Endodermal cell (in vitro differentiated cells): ENCODE data around the gene NARS2. TPM values are rescaled to one million over a fixed set of nuclear protein-coding genes. Genes with fewer than 3 reads are reported as not detected.

Experiments used
- DNase-seq: peaks from one replicate; pipeline ENCODE4 v3.0.0-alpha.2; 2017
- H3K27ac ChIP-seq: 2 replicates; pipeline ENCODE4 v1.5.1; 2013; ENCODE audit warnings: mild to moderate bottlenecking, low read depth, low read length, moderate library complexity
- H3K27me3 ChIP-seq: 2 replicates; pipeline ENCODE4 v1.6.1; 2013; ENCODE audit warnings: mild to moderate bottlenecking, low read length, moderate library complexity; ENCODE audit not compliant: insufficient read depth, control insufficient read depth, poor library complexity, severe bottlenecking
- H3K36me3 ChIP-seq: 2 replicates; pipeline ENCODE4 v1.7.0; 2013; ENCODE audit warnings: mild to moderate bottlenecking, low read length, moderate library complexity; ENCODE audit not compliant: control insufficient read depth, insufficient read depth
- H3K4me1 ChIP-seq: one replicate; pipeline ENCODE4 v1.7.0; 2013; ENCODE audit warnings: low read length; ENCODE audit not compliant: control insufficient read depth, insufficient read depth
- H3K4me3 ChIP-seq: 2 replicates; pipeline ENCODE4 v1.5.1; 2013; ENCODE audit warnings: mild to moderate bottlenecking, low read length, moderate library complexity
- H3K9ac ChIP-seq: 2 replicates; pipeline ENCODE4 v1.6.1; 2013; ENCODE audit warnings: mild to moderate bottlenecking, low read length, moderate library complexity; ENCODE audit not compliant: poor library complexity, severe bottlenecking; ENCODE audit errors: extremely low read depth
- H3K9me3 ChIP-seq: 2 replicates; pipeline ENCODE4 v1.6.1; 2013; ENCODE audit warnings: mild to moderate bottlenecking, low read length, moderate library complexity; ENCODE audit not compliant: control insufficient read depth
- H3K27ac Mint-ChIP-seq: 2 replicates; pipeline ENCODE4 v1.8.0; 2020; ENCODE audit warnings: mixed read lengths
- H3K27me3 Mint-ChIP-seq: 2 replicates; pipeline ENCODE4 v1.8.0; 2021; ENCODE audit warnings: mild to moderate bottlenecking, mixed read lengths; ENCODE audit not compliant: insufficient read depth
- H3K36me3 Mint-ChIP-seq: 2 replicates; pipeline ENCODE4 v1.8.0; 2020; ENCODE audit warnings: low read depth, mixed read lengths
- H3K4me1 Mint-ChIP-seq: 2 replicates; pipeline ENCODE4 v1.8.0; 2020; ENCODE audit warnings: mixed read lengths
- H3K4me3 Mint-ChIP-seq: 2 replicates; pipeline ENCODE4 v1.8.0; 2020; ENCODE audit warnings: mild to moderate bottlenecking, moderate library complexity, mixed read lengths
- H3K9me3 Mint-ChIP-seq: 2 replicates; pipeline ENCODE4 v1.8.0; 2020; ENCODE audit warnings: mild to moderate bottlenecking, mixed read lengths
- WGBS, 2 experiments: methylation state at CpG; one replicate each; pipeline versions ENCODE4 v1.1.5 to v1.1.7; 2013; ENCODE audit warnings: missing lambda C conversion rate in 2 of 2, mixed read lengths in 1 of 2; ENCODE audit not compliant: insufficient coverage in 1 of 2, insufficient read length in 1 of 2; 5-methylcytosine and 5-hydroxymethylcytosine counted together
- total RNA-seq, 2 donors: library from RNA; stranded (reverse); fragmentation: NEBNext Ultra II Directional in 1 of 2; extraction: Animal tissue kit (Norgen Biotek cat#: 25700) in 1 of 2; gene quantifications; 2 replicates in 1 of 2; 3 replicates in 1 of 2; pipeline ENCODE4 v1.2.1, GENCODE V29; 2021
- TF ChIP-seq, protein P1 (sequence below): fragments of 200-600 bp; sonication (generic); conservative IDR thresholded peaks from 2 replicates; pipeline ENCODE4 v1.5.0; 2021; ENCODE audit warnings: antibody characterized with exemption, mild to moderate bottlenecking

The NARS2 gene
- total RNA-seq, 2 donors from 2014 or later, result 45.8 to 53.7 TPM

DNA sequence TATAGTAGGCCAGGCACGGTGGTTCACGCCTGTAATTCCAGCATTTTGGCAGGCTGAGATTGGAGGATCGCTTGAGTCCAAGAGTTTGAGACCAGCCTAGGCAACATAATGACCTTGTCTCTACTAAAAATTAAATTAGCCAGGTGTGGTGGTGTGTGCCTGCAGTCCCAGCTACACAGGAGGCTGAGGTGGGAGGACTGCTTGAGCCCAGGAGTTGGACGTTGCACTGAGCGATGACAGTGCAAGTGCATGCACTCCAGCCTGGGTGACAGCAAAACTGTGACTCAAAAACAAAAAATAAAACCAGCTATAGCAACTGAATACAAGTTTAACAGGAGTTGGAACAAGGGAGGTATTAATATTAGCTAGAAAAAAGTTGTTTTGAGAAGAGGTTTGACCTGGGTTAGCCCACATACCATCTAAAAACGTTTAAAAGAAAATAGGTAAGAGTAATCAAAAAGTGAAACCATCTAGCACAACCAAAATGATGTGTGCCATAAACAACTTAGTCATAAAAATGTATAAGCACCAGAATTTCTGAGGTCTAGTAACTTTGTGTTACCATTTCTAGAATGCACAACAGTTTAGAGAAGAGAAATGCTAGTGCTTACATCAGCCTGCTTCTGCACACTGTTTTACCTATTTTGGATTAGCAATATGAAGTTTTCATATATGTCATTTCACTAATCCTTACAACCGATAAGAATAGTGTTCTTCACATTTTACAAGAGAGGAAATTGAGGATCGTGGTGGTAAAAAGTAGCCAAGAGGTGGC is 26.5 kb downstream of the NARS2 start:
- WGBS, 2 experiments, result 86 to 98% methylated on average over 5 to 8 of the region's 8 CpGs
- Mint-ChIP-seq H3K36me3 (peaks cover 52% of the 10 kb centered on the region), H3K27me3 (no peaks in the 10 kb centered on the region), H3K4me3 (no peak overlapping the region), H3K27ac (no peak overlapping the region), H3K4me1 (peaks cover 21% of the 10 kb centered on the region), H3K9me3 (peaks cover 5% of the 10 kb centered on the region)
- Histone ChIP-seq H3K4me1 (peaks cover 14% of the 10 kb centered on the region), H3K9me3 (peaks cover 12% of the 10 kb centered on the region), H3K9ac (no peak overlapping the region), H3K27ac (no peak overlapping the region), H3K4me3 (no peak overlapping the region), H3K36me3 (peaks cover 47% of the 10 kb centered on the region), H3K27me3 (no peaks in the 10 kb centered on the region)
- DNase-seq, result no peak
- TF ChIP-seq, protein P1, sequence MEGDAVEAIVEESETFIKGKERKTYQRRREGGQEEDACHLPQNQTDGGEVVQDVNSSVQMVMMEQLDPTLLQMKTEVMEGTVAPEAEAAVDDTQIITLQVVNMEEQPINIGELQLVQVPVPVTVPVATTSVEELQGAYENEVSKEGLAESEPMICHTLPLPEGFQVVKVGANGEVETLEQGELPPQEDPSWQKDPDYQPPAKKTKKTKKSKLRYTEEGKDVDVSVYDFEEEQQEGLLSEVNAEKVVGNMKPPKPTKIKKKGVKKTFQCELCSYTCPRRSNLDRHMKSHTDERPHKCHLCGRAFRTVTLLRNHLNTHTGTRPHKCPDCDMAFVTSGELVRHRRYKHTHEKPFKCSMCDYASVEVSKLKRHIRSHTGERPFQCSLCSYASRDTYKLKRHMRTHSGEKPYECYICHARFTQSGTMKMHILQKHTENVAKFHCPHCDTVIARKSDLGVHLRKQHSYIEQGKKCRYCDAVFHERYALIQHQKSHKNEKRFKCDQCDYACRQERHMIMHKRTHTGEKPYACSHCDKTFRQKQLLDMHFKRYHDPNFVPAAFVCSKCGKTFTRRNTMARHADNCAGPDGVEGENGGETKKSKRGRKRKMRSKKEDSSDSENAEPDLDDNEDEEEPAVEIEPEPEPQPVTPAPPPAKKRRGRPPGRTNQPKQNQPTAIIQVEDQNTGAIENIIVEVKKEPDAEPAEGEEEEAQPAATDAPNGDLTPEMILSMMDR, result no peak

DNA sequence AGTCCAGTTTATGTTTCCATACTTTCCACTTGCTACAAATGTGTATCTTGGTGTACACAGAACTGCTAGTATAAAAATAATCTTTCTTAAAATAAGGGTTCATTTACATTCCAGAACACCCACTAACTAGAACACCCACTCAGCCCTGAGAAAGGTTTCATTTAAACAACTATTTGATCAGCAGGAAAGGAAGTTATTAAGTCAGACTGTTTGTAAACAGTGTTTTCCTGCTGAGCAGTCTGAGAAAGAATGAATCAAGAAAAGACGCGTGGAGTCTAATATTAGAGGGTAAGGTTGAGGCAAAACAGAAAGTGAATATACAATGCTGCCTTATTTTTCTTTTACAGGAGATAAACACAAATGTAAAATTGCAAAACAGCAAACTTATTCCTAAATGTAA is 32.7 kb downstream of the NARS2 start:
- Histone ChIP-seq H3K27me3 (no peaks in the 10 kb centered on the region), H3K4me1 (no peaks in the 10 kb centered on the region), H3K9ac (no peak overlapping the region), H3K36me3 (peaks cover 61% of the 10 kb centered on the region), H3K4me3 (no peak overlapping the region), H3K9me3 (peaks cover under 1% of the 10 kb centered on the region), H3K27ac (no peak overlapping the region)
- no peak overlapping the region for H3K4me3 Mint-ChIP-seq
- no peak for DNase-seq
- 100% methylated on average over 2 of the region's 2 CpGs; no CpG with 5 or more reads in 1 of the 2 experiments for WGBS, 2 experiments
- no peaks in the 10 kb centered on the region for H3K4me1 Mint-ChIP-seq
- TF ChIP-seq, protein P1, result no peak
- H3K36me3 Mint-ChIP-seq, result peaks cover 69% of the 10 kb centered on the region
- no peaks in the 10 kb centered on the region for H3K27me3 Mint-ChIP-seq
- no peak overlapping the region for H3K27ac Mint-ChIP-seq
- no peaks in the 10 kb centered on the region for H3K9me3 Mint-ChIP-seq

DNA sequence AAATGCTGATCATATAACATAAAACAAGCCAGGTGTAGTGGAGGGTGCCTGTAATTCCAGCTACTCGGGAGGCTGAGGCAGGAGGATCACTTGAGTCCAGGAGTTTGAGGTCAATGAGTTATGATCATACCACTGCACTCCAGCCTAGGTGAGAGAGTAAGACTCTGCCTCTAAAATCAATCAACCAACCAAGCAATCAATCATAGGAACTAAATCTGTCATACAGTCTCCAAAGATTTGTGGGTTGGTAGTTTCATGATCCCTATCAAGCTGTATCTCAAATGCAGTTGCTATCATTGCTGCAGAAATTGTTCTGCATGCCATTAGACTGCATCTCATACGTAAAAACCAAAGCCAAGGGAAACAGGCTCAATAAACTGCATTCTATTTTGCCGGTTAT is 33.1 kb downstream of the NARS2 start:
- WGBS, 2 experiments, result 96 to 100% methylated on average over 2 to 3 of the region's 3 CpGs
- Histone ChIP-seq H3K4me3 (no peak overlapping the region), H3K27me3 (no peaks in the 10 kb centered on the region), H3K9me3 (peaks cover 5% of the 10 kb centered on the region), H3K9ac (no peak overlapping the region), H3K27ac (no peak overlapping the region), H3K4me1 (no peaks in the 10 kb centered on the region), H3K36me3 (peaks cover 61% of the 10 kb centered on the region)
- Mint-ChIP-seq H3K27me3 (no peaks in the 10 kb centered on the region), H3K27ac (no peak overlapping the region), H3K36me3 (peaks cover 68% of the 10 kb centered on the region), H3K9me3 (no peaks in the 10 kb centered on the region), H3K4me3 (no peak overlapping the region), H3K4me1 (no peaks in the 10 kb centered on the region)
- TF ChIP-seq, protein P1, result no peak
- no peak for DNase-seq
